Measurements from ENCODE around the gene SHISAL1.

SHISAL1 gene

GRCh38 chr22:44211256-44211945 lies 101.3 kb downstream of the SHISAL1 start:
- no peak for TF ChIP-seq CTCF (conservative IDR thresholded peaks at IDR 0.05; ENCODE audit: low read depth)
- ChIA-PET CTCF (interaction anchor here (0.8 kb wide), 1 partner anchor 413 kb away, joined by 4 read pairs; no protein-coding TSS in a partner anchor), POLR2A (ENCODE audit: low non-redundant PET) (no interaction called here)
- DNase-seq (ENCODE audit: low spot score), result no peak
- H3K27ac ChIP-seq, result peak overlapping the region; percentile 11; the same call in 1 of the 2 replicates

- TF ChIP-seq CTCF (conservative IDR thresholded peaks at IDR 0.05; ENCODE audit: low read depth), result no peak
- ChIA-PET CTCF (interaction anchor here (0.8 kb wide), 1 partner anchor 414 kb away, joined by 4 read pairs; no protein-coding TSS in a partner anchor), POLR2A (ENCODE audit: low non-redundant PET) (no interaction called here)
- H3K27ac ChIP-seq, result no peak overlapping the region
- DNase-seq (ENCODE audit: low spot score), result no peak
Measured at GRCh38 chr22:44210722-44211121, 102.0 kb downstream of the SHISAL1 start.

DNA sequence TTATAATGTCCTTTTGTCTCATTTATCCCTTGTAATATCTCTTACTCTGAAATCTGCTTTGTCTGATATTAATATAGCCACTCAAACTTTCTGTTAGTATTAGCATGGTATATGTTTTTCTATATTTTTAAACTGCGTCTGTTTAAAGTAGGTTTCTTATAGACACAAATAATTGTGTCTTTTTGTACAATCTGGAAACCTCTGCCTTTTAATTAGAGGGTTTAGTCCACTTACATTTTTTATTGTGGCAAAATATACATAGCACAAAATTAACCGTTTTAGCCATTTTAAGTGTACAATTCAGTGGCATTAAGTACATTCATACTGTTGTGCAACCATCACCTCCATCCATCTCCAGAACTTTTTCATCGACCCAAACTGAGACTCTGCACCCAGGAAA lies 103.4 kb downstream of the SHISAL1 start:
- ChIA-PET POLR2A (ENCODE audit: low non-redundant PET) (no interaction called here), CTCF (interaction anchor here (0.6 kb wide), 1 partner anchor 54 kb away, joined by 3 read pairs; no protein-coding TSS in a partner anchor)
- no peak for DNase-seq (ENCODE audit: low spot score)
- H3K27ac ChIP-seq, result no peak overlapping the region
- no peak for TF ChIP-seq CTCF (conservative IDR thresholded peaks at IDR 0.05; ENCODE audit: low read depth)

DNA sequence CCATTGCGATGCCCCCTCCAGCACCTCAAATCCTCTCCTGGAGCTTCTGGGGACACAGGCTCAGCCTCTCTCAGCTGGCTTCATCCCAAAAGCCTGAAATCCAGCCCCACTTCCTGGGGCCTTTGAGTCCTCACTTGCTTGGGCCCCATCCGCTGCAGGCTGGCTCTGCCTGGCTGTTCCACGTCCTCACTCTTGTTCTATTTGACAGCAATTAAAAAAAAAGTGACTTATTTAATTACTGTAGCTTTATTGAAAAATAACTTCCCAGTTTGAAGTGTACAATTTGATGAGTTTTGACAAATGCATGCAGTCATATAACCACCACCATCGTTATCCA lies 104.8 kb downstream of the SHISAL1 start:
- ChIA-PET POLR2A (ENCODE audit: low non-redundant PET) (no interaction called here), CTCF (no interaction called here)
- no peak for TF ChIP-seq CTCF (conservative IDR thresholded peaks at IDR 0.05; ENCODE audit: low read depth)
- no peak for DNase-seq (ENCODE audit: low spot score)
- no peak overlapping the region for H3K27ac ChIP-seq

DNA sequence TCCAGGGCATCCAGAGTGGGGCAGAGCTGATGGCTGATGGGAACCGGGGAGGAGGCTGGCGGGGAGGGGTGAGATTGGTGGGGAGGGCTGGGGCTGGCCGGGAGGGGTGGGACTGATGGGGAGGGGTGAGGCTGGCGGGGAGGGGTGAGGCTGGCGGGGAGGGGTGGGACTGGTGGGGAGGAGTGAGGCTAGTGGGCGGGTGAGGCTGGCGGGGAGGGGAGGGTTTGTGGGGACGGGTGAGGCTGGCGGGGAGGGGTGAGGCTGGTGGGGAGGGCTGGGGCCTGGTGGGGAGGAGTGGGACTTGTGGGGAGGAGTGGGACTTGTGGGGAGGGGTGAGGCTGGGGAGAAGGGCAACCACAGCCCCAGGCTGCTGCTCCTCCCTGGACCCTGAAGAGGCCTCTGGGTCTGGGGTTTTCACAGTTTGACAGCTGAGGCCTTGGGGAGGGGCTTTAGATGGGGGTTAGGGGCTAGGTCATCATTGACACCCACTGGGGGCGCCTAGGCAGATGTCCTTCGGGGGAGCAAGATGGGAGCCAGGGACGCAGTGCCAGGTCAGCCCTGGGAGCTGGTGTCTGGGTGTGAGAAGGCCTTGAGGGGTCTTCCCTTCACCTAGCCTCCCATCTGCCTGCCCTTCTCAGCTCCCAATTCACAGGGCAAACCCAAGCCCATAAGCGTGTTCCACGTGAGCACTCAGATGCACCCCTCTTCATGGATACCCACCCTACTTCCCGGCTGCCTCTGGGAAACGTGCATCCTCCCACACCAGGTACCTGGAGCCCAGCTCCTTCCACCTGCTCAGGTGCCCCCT lies 105.4 kb downstream of the SHISAL1 start:
- ChIA-PET CTCF (no interaction called here), POLR2A (ENCODE audit: low non-redundant PET) (no interaction called here)
- no peak for TF ChIP-seq CTCF (conservative IDR thresholded peaks at IDR 0.05; ENCODE audit: low read depth)
- no peak overlapping the region for H3K27ac ChIP-seq
- DNase-seq (ENCODE audit: low spot score), result no peak

- ChIA-PET CTCF (no interaction called here), POLR2A (ENCODE audit: low non-redundant PET) (no interaction called here)
- no peak overlapping the region for H3K27ac ChIP-seq
- no peak for DNase-seq (ENCODE audit: low spot score)
- no peak for TF ChIP-seq CTCF (conservative IDR thresholded peaks at IDR 0.05; ENCODE audit: low read depth)
Measured at GRCh38 chr22:44206696-44207095, 106.1 kb downstream of the SHISAL1 start.

Data from RWPE1 (cell line).